Upper lobe of left lung (tissue), 4 donors: ENCODE results near the gene PARG.
"Not testable (repeated sequence)": the region's sequence is repeated elsewhere in the genome, so short reads cannot be mapped to it uniquely, and the experiment has no call there.

ENCODE experiments used
- CTCF ChIP-seq, 6 experiments: fragments of 450-650 bp in 4 of 6; fragments of 200-600 bp in 2 of 6; sonication (generic) in 2 of 6; IDR thresholded peaks; one replicate each; pipeline ENCODE4 v1.5.1; 2016 to 2019; ENCODE audit warnings: antibody characterized with exemption in 6 of 6
- EP300 ChIP-seq, 4 donors: sonication (generic); formaldehyde crosslinking; IDR thresholded peaks; one replicate each; pipeline ENCODE4 v1.5.1; 2017; ENCODE audit warnings: antibody characterized with exemption in 4 of 4, control low read depth in 2 of 4
- POLR2A ChIP-seq, 4 donors: fragments of 450-650 bp; IDR thresholded peaks; one replicate each; pipeline ENCODE4 v1.5.1; 2016 to 2017; ENCODE audit warnings: antibody characterized with exemption in 4 of 4, mild to moderate bottlenecking in 2 of 4
- POLR2AphosphoS5 ChIP-seq, 2 donors: sonication (generic); formaldehyde crosslinking; IDR thresholded peaks; one replicate each; pipeline ENCODE4 v1.5.1; 2017; ENCODE audit warnings: antibody characterized with exemption in 2 of 2

GRCh38 chr10:49903829-49904228 is 38.0 kb downstream of the PARG start:
- not testable (repeated sequence) for TF ChIP-seq POLR2AphosphoS5, CTCF, POLR2A, EP300 (IDR thresholded peaks at IDR 0.05)
